Activated T-cell treated with anti-CD3 and anti-CD28 coated beads, Interleukin-2, amount 50 U/mL, for 48 hours (primary cell): ENCODE results near the gene SREK1.
"Not testable (repeated sequence)": the region's sequence is repeated elsewhere in the genome, so short reads cannot be mapped to it uniquely, and the experiment has no call there.

Source experiments
- DNase-seq, 2 experiments: peaks; one replicate each; pipeline ENCODE4 v3.0.0-alpha.2; 2020

Gene SREK1, protein sequence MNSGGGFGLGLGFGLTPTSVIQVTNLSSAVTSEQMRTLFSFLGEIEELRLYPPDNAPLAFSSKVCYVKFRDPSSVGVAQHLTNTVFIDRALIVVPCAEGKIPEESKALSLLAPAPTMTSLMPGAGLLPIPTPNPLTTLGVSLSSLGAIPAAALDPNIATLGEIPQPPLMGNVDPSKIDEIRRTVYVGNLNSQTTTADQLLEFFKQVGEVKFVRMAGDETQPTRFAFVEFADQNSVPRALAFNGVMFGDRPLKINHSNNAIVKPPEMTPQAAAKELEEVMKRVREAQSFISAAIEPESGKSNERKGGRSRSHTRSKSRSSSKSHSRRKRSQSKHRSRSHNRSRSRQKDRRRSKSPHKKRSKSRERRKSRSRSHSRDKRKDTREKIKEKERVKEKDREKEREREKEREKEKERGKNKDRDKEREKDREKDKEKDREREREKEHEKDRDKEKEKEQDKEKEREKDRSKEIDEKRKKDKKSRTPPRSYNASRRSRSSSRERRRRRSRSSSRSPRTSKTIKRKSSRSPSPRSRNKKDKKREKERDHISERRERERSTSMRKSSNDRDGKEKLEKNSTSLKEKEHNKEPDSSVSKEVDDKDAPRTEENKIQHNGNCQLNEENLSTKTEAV

GRCh38 chr5:66144074-66144833 lies at the start of gene SREK1:
Gene SREK1 (plus strand): TSS chr5:66144300. CDS start chr5:66144377, 77 bp downstream.
- peak; percentile 91 to 93 for DNase-seq

- DNase-seq = no peak
Measured at GRCh38 chr5:66100851-66101250, 43.2 kb upstream of the SREK1 start.

DNA sequence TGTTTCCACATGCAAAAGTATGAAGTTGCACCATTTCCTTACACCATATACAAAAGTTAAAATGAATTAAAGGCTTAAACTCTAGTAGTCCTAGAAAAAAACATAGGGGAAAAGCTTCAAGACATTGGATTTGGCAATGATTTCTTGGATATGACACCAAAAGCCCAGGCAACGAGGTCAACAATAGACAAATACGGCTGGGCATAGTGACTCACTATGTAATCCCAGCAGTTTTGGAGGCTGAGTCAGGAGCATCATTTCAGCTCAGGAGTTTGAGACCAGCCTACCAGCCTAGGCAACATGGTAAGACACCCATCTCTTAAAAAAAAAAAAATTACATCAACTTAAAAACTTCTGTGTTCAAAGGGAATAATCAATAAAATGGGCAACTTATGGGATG lies 30.9 kb upstream of the SREK1 start:
- no peak for DNase-seq

DNA sequence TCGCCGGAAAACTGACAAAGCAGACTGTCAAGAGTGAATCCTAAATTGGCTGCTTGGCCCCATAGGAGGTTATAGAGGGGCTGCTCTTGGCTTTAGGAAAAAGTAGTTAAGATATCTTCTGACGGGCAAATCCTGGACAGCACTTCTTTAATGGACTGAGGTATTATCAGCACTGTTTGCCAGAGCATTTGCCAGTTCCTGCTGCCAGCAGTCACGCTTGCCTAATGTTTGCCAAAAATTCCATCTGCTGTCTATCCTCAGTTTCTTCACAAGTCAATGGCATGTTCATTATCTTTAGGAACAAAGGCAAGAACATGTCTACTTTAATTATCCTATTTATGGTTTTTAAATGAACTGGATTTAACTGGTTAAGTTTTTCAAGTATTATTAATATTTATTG lies 25.8 kb upstream of the SREK1 start:
- DNase-seq = no peak

GRCh38 chr5:66122379-66123034 lies 21.6 kb upstream of the SREK1 start:
- no peak for DNase-seq

- no peak for DNase-seq
Measured at GRCh38 chr5:66129144-66129543, 15.0 kb upstream of the SREK1 start.

GRCh38 chr5:66130493-66130892 lies 13.6 kb upstream of the SREK1 start:
- DNase-seq = no peak

DNA sequence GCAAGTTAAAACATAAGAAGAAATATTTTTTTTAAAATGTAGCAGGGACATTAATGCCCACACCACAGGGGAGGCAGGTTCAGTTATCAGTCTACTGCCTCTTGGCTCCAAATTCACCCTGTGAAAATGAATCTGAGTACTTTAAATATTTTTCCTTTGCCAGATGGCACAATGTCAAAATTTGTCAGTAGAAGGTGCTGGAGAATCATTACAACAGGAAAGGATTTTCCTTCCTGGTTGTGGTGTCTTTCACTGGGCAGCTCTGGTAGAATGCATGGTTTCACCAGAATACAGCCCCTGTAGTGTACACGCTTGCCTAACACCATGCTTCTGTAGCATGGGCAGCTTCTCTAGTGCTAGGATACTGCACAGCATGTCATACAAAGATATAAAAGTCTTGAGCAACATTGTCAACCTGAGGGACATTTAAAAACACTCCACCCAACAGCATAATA lies 9.7 kb upstream of the SREK1 start:
- DNase-seq = no peak

DNA sequence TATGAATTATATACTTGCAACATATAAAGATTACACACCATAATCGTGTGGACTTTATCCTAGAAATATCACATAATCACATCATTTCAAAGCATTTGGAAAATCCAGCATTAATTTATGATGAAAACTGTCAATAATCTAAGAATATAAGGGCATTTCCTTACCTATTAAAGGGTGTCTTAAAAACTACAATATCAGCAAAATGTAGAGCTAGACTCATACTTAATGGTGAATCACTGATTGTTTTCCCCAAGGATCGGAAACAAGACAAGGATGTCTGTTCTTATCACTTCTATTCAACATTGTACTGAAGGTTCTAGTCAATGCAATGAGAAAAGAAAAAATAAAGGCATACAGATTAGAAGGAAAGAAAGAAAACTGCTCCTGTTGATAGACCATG lies 8.0 kb upstream of the SREK1 start:
- DNase-seq = no peak

DNA sequence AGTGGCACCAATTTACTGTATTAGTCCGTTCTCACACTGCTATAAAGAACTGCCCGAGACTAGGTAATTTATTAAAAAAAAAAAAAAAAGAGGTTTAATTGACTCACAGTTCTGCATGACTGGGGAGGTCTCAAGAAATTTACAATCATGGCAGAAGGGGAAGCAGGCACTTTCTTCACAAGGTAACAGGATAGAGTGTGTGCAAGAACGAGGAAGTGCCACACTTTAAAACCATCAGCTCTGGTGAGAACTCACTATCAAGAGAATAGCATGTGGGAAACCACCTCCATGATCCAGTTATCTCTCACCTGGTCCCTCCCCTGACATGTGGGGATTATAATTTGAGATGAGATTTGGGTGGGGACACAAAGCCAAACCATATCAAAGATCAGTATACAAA lies 7.2 kb upstream of the SREK1 start:
- DNase-seq = not testable (repeated sequence)

DNA sequence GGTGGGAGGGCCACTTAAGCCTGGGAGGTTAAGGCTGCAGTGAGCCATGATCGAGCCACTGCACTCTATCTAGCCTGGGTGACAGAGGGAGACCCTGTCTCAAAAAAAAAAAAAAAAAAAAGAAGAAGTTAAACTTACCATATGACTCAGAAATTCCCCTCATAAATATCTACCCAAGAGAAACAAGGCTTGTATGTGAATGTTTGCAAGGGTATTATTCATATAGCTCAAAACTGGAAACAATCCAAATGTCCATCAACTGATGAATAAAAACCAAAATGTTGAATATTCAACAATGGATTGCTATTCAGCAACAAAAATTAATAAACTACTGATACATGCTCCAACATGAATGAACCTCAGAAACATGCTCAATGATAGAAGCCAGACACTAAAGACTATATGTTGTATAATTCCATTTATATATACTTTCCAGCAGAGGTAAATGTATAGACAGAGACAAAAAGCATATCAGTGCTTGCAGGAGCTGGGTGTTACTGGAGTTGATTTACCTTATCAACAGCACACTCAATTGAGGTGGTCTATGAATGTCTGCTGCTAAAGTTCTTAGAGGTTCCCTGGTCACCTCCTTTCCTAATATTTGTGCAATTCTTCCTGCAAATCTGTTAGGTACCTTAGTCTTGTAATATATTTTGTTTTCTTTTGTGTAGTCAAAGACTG lies 5.3 kb upstream of the SREK1 start:
- DNase-seq = no peak

GRCh38 chr5:66139318-66139712 lies 4.8 kb upstream of the SREK1 start:
- no peak for DNase-seq

GRCh38 chr5:66142417-66142816 lies 1.7 kb upstream of the SREK1 start:
- no peak for DNase-seq

DNA sequence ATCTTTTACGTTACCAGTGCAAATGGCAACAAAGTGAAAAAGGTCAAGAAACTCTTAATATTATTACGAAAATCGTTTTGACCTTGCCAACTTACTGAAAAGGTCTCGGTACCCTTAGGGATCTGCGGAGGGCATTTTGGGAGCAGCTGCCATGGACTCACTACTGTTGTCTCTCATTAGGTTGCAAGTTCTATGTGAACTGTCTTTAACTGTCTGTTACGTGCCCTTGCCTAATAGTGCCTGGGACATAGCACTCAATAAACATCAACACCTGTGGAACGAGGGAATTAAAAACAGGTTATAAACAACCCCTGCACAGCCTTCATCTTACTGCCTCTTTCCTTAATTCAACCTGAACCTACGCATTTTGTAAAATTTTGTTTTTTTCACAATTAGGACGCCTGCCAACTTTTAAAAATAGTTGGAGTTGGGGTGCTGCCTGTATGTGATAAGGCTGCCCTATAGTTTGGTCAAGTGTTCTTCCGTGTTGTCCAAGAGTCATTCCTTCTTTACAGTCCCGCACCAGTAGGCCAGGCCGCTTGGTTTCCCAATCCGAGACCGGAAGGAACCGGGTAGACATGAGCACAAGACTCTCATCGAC lies 527 bp upstream of the SREK1 start:
- no peak for DNase-seq

- no peak for DNase-seq
Measured at GRCh38 chr5:66144834-66145390, 812 bp downstream of the SREK1 start.

- DNase-seq = no peak
Measured at GRCh38 chr5:66145737-66146136, 1.6 kb downstream of the SREK1 start.

GRCh38 chr5:66149950-66150349 lies 5.8 kb downstream of the SREK1 start:
- no peak for DNase-seq

DNA sequence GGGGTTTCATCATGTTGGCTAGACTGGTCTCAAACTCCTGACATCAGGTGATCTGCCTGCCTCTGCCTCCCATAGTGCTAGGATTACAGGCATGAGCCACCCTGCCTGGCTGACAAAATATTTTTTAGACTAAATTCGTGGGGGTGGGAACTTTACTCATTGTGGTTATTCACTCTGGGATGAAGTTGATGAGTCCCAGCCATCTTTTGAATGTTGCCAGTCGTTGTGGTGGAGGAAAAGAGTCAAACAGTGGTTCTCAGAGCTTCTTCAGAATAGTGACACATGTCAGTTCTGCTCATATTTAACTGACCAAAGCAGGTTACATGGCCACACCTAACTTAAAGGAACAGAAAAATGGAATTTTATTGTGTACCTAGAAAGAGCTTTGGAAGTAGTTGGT lies 6.9 kb downstream of the SREK1 start:
- peak; percentile 43 to 49 for DNase-seq

DNA sequence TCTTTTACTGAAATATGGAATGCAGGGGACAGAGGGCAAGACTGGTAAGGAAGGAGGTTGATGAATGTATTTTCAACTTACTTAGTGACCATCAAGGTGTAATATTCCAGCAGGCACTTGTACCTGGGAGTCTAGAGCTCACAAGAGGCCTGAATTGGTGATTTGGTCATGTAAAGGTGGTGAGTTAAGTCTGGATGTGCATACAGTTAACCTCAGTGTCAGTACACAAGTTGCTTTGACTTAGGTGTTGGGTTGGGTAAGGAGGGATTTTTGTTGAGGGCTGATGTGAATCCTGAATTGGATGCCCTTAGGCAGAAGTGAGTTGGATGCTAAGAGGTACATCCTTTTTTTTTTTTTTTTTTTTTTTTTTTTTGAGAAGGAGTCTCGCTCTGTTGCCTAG lies 7.4 kb downstream of the SREK1 start:
- DNase-seq = no peak

- no peak for DNase-seq
Measured at GRCh38 chr5:66157046-66157445, 12.9 kb downstream of the SREK1 start.

DNA sequence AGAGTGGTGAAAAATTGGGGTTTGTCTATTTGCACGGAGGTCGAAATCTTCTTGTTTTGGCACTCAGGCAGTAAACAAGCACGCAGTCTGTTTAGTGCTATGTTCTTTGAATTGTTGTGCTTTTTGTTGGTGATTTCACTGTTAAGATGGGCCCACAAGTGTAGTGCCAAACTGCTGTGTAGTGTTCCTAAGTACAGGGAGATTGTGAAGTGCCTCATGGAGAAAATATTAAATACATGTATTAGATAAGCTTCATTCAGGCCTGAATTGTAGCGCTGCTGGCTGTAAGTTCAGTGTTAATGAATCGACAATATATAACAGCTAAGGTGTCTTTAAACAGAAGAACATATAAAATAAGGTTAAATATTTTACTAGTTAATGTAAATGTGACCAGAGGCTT lies 17.3 kb downstream of the SREK1 start:
- DNase-seq = no peak
